K562 (cell line): ENCODE data around the gene PRR29. TPM values are rescaled to one million over a fixed set of nuclear protein-coding genes. Genes with fewer than 3 reads are reported as not detected.

Experiments
- ATAC-seq: fragments of 200-7000 bp; cut with Tn5 transposase; 3 replicates; pipeline ENCODE4 v1.9.1; 2020; ENCODE audit warnings: moderate library complexity
- BruUV-seq: library from RNA; stranded (reverse); fragments of 400-500 nt; replicated peaks from 2 replicates; lab custom pipeline; 2021; lab: Mats Ljungman, UMichigan
- CTCF ChIA-PET: fragments of 300-600 bp; formaldehyde crosslinking; extraction: SDS; loops from one replicate; lab custom pipeline; 2021; ENCODE audit warnings: low intra/inter-chr PET ratio; lab: Yijun Ruan, JAX
- POLR2A ChIA-PET: fragments of 300-600, 350-650 bp; sonication (Branson Sonifier 250); formaldehyde crosslinking; extraction: SDS; loops from one replicate; lab custom pipeline; 2021; ENCODE audit warnings: antibody characterized with exemption, inconsistent platforms; lab: Yijun Ruan, JAX
- DNase-seq, 4 experiments: peaks; one replicate each; pipeline versions ENCODE4 v3.0.0 to v3.0.0-alpha.2; 2011 to 2018; ENCODE audit warnings: low spot score in 3 of 4, mixed read lengths in 3 of 4; ENCODE audit errors: extremely low read depth in 1 of 4
- FAIRE-seq: peaks from 2 replicates; lab custom pipeline; 2011; peaks lifted over from hg19 to GRCh38; lab: Jason Lieb, UNC
- H2AFZ ChIP-seq: 2 replicates; pipeline ENCODE4 v1.6.0; 2011; ENCODE audit warnings: low read depth, low read length, control low read depth, inconsistent platforms
- H3K27ac ChIP-seq: fragments of 200-600 bp; 3 replicates; pipeline ENCODE4 v1.8.0; 2011; ENCODE audit warnings: low read depth, mild to moderate bottlenecking, control low read depth, inconsistent platforms, low read length, moderate library complexity, mixed read lengths; ENCODE audit errors: extremely low read depth
- H3K27me3 ChIP-seq, 2 experiments: fragments of 300-600 bp in 1 of 2; 2 replicates in 1 of 2; 3 replicates in 1 of 2; pipeline versions ENCODE4 v1.6.0 to v1.8.0; 2011; ENCODE audit warnings: inconsistent platforms in 2 of 2, low read length in 2 of 2, mild to moderate bottlenecking in 1 of 2, mixed read lengths in 1 of 2, moderate library complexity in 1 of 2; ENCODE audit not compliant: control insufficient read depth in 2 of 2, insufficient read depth in 2 of 2
- H3K36me3 ChIP-seq: fragments of 300-600 bp; 3 replicates; pipeline ENCODE4 v1.8.0; 2011; ENCODE audit warnings: mild to moderate bottlenecking, low read length, inconsistent platforms; ENCODE audit not compliant: control insufficient read depth, insufficient read depth
- H3K4me1 ChIP-seq, 2 experiments: fragments of 200-600 bp in 1 of 2; replicated peaks in 1 of 2; 2 replicates in 1 of 2; 3 replicates in 1 of 2; pipeline versions ENCODE4 v1.5.1 to v1.8.0; 2011; ENCODE audit warnings: inconsistent platforms in 2 of 2, low read length in 2 of 2, mild to moderate bottlenecking in 1 of 2, mixed read lengths in 1 of 2, moderate library complexity in 1 of 2; ENCODE audit not compliant: control insufficient read depth in 2 of 2, insufficient read depth in 2 of 2
- H3K4me2 ChIP-seq: 2 replicates; pipeline ENCODE4 v1.6.1; 2011; ENCODE audit warnings: low read length, control low read depth, inconsistent platforms, mixed read lengths; ENCODE audit not compliant: insufficient read depth
- H3K4me3 ChIP-seq: fragments of 200-600 bp; sonication (generic), shearing (Covaris generic); 2 replicates; pipeline ENCODE4 v1.5.1; 2016; ENCODE audit warnings: control low read depth, inconsistent platforms
- H3K79me2 ChIP-seq: fragments of 200-600 bp; 3 replicates; pipeline ENCODE4 v1.8.0; 2011; ENCODE audit warnings: low read length, inconsistent platforms; ENCODE audit not compliant: control insufficient read depth, insufficient read depth
- H3K9ac ChIP-seq, 2 experiments: 2 replicates each; pipeline versions ENCODE4 v1.6.0 to v1.6.1; 2011; ENCODE audit warnings: low read depth in 2 of 2, low read length in 2 of 2, control low read depth in 1 of 2, inconsistent platforms in 1 of 2, mild to moderate bottlenecking in 1 of 2, mixed read lengths in 1 of 2; ENCODE audit not compliant: insufficient read depth in 1 of 2
- H3K9me1 ChIP-seq: one replicate; pipeline ENCODE4 v1.6.0; 2011; ENCODE audit warnings: inconsistent platforms, mild to moderate bottlenecking, low read length, moderate library complexity; ENCODE audit not compliant: control insufficient read depth, insufficient read depth
- H3K9me3 ChIP-seq: replicated peaks from 2 replicates; pipeline ENCODE4 v1.5.1; 2011; ENCODE audit warnings: low read depth, low read length, inconsistent platforms; ENCODE audit not compliant: control insufficient read depth, insufficient read depth
- H4K20me1 ChIP-seq: replicated peaks from 2 replicates; pipeline ENCODE4 v1.6.1; 2011; ENCODE audit warnings: low read length, inconsistent platforms, mixed read lengths; ENCODE audit not compliant: control insufficient read depth, insufficient read depth
- ATF1 ChIP-seq, 2 experiments: fragments of 450-650 bp in 1 of 2; IDR thresholded peaks; 2 replicates each; pipeline ENCODE4 v1.6.1; 2016; ENCODE audit warnings: missing compliant biosample characterization in 1 of 2, missing genetic modification characterization in 1 of 2
- CREB1 ChIP-seq, 2 experiments: sonication (generic) in 1 of 2; formaldehyde crosslinking in 1 of 2; IDR thresholded peaks; 2 replicates each; pipeline versions ENCODE4 v1.6.1 to v1.8.0; 2012 to 2022; ENCODE audit warnings: inconsistent platforms in 1 of 2, mild to moderate bottlenecking in 1 of 2, missing genetic modification reagents in 1 of 2, moderate library complexity in 1 of 2
- DDX20 ChIP-seq: fragments of 450-650 bp; IDR thresholded peaks from 2 replicates; pipeline ENCODE4 v1.6.1; 2016; ENCODE audit warnings: missing genetic modification characterization, low read depth, mild to moderate bottlenecking, missing compliant biosample characterization, moderate library complexity
- EHMT2 ChIP-seq: fragments of 450-650 bp; IDR thresholded peaks from 2 replicates; pipeline ENCODE4 v1.6.1; 2018; ENCODE audit warnings: antibody characterized with exemption
- EP400 ChIP-seq: fragments of 450-650 bp; IDR thresholded peaks from 2 replicates; pipeline ENCODE4 v1.6.1; 2017; ENCODE audit warnings: antibody characterized with exemption, mild to moderate bottlenecking, moderate library complexity
- FOXA3 ChIP-seq, 2 experiments: fragments of 450-650 bp in 1 of 2; sonication (generic) in 1 of 2; formaldehyde crosslinking; IDR thresholded peaks in 1 of 2; conservative IDR thresholded peaks in 1 of 2; 2 replicates each; pipeline versions ENCODE4 v1.4.0 to v1.8.0; 2020 to 2022; ENCODE audit warnings: mild to moderate bottlenecking in 2 of 2, missing genetic modification reagents in 1 of 2
- NFIC ChIP-seq: fragments of 450-650 bp; IDR thresholded peaks from 2 replicates; pipeline ENCODE4 v1.6.1; 2017; ENCODE audit warnings: mild to moderate bottlenecking, inconsistent platforms
- POLR3A ChIP-seq: IDR thresholded peaks from 2 replicates; pipeline ENCODE4 v1.6.1; 2011; ENCODE audit warnings: borderline replicate concordance, mild to moderate bottlenecking, moderate library complexity; ENCODE audit not compliant: insufficient read length, insufficient read depth; ENCODE audit errors: extremely low read depth
- ZFPM2 ChIP-seq: fragments of 250-450 bp; sonication (Bioruptor Pico); IDR thresholded peaks from 2 replicates; pipeline ENCODE4 v1.5.1; 2022; ENCODE audit warnings: mild to moderate bottlenecking
- ZKSCAN1 ChIP-seq: fragments of 150-350 bp; IDR thresholded peaks from 2 replicates; pipeline ENCODE4 v1.6.1; 2016; ENCODE audit warnings: low read depth, low read length
- ZNF398 ChIP-seq: fragments of 250-450 bp; sonication (Bioruptor Pico); IDR thresholded peaks from 2 replicates; pipeline ENCODE4 v1.8.0; 2021; ENCODE audit warnings: moderate library complexity, mild to moderate bottlenecking, inconsistent platforms
- WGBS: fragments of 100-300 bp; shearing (Covaris generic); methylation state at CpG from one replicate; pipeline ENCODE4 v1.1.6; 2016; ENCODE audit warnings: low coverage, mixed read lengths; ENCODE audit not compliant: insufficient coverage; ENCODE audit errors: missing lambda C conversion rate; 5-methylcytosine and 5-hydroxymethylcytosine counted together
- in situ Hi-C: fragments of 300-500 bp; cut with MboI; formaldehyde crosslinking; loops from 4 replicates; pipeline ENCODE4 v1.15.0; 2018; ENCODE audit warnings: inconsistent platforms, mixed read lengths
- intact Hi-C: fragments of 100-400 bp; cut with micrococcal nuclease; formaldehyde crosslinking; loops from 2 replicates; pipeline ENCODE4 v1.14.2; 2022
- polyA plus RNA-seq, 8 experiments: library from polyadenylated mRNA; depleted of rRNA in 4 of 8; stranded (reverse) in 5 of 8; unstranded in 3 of 8; fragments of >200 nt; fragmentation: Nextera tagmentation in 2 of 8; fragmentation: Illumina TruSeq in 1 of 8; extraction: Ambion mirVana in 2 of 8; extraction: Trizol in 1 of 8; gene quantifications; 2 replicates each; pipeline versions ENCODE4 v1.2.1 to v1.2.3, GENCODE V29; 2011 to 2014; ENCODE audit warnings: inconsistent platforms in 1 of 8, missing spikeins in 1 of 8
- total RNA-seq, 7 experiments: library from RNA; depleted of rRNA in 6 of 7; stranded (reverse); fragments of >200 nt in 6 of 7; fragmentation: Illumina TruSeq in 2 of 7; extraction: Trizol in 2 of 7; gene quantifications; 2 replicates each; pipeline versions ENCODE4 v1.2.1 to v1.2.3, GENCODE V29; 2011 to 2021; ENCODE audit warnings: low replicate concordance in 1 of 7
- TF ChIP-seq, protein P1 (sequence below): sonication (generic); formaldehyde crosslinking; IDR thresholded peaks from 2 replicates; pipeline ENCODE4 v1.9.0; 2022; ENCODE audit warnings: mild to moderate bottlenecking, missing genetic modification reagents
- TF ChIP-seq, protein P2 (sequence below): fragments of 450-650 bp; IDR thresholded peaks from 2 replicates; pipeline ENCODE4 v1.6.1; 2016; ENCODE audit warnings: missing biosample characterization, missing genetic modification characterization
- TF ChIP-seq, protein P3 (sequence below): fragments of 450-650 bp; IDR thresholded peaks from 2 replicates; pipeline ENCODE4 v1.6.1; 2016; ENCODE audit warnings: low read depth, mild to moderate bottlenecking, moderate library complexity

PRR29 gene
- total and polyA plus RNA-seq, 9 of the 15 experiments (the other 6 are each of a cell fraction or from before 2014, with no cell fraction given) = 0.08 to 0.58 (median 0.15) TPM; not detected in 5

DNA sequence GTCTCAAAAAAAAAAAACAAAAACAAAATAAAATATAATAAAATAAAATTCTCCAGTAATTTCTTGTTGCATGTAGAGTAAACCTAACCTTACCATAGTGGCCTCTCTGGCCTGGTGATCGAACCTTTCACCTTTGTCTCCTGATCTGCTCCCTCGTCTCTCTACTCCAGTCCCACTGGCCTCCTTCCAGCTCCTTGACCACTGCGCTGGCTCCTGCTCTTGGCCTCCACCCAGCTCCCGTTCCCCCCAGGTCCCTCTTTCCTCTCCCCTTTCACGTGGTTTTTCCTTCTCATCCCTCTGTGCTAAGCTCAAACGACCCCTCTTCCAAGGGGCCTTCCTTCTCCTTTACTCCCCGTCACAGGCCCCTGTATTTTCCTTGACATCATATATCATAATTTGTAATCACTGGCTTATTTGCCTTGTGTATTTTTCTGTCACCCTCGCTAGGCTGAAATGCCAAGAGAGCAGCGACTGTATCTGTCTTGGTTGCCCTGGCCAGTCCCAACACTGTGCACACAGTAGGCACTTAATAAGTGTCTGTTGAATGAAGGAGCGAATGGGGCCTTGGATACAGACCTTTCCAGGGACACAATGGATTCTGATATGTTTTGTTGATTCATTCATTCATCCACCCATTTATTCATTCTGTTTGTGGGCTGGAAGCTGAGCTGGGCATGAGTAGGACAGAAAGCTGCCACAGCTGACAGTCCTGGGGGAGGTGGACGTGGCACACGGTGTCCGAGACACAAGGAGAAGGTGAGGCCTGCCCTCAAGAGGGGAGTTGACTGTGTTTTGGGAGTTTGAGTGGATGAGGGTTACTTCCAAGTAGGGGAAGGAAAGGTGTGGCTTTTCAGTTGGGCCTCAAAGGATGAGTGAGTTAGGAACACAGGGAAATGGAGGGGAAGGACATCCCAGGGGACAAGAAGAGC lies 19.6 kb upstream of the PRR29 start:
- CTCF ChIA-PET = no interaction called here
- no peak for FAIRE-seq
- POLR2A ChIA-PET = interaction anchor here (0.6 to 1.4 kb wide), 5 partner anchors 12 to 373 kb away, joined by 3 to 5 read pairs (median 3); no protein-coding TSS in a partner anchor
- Histone ChIP-seq H3K4me1 (peaks cover 4 to 16% of the 10 kb centered on the region in 2 experiments; a peak in 4 of 5 replicates), H3K9me1 (no peaks in the 10 kb centered on the region), H4K20me1 (no peaks in the 10 kb centered on the region), H3K9ac (no peak overlapping the region), H3K4me2 (no peak overlapping the region), H3K4me3 (no peak overlapping the region), H3K27me3 (peaks cover 0 to 13% of the 10 kb centered on the region in 2 experiments; a peak in 1 of 5 replicates), H2AFZ (peak overlapping the region; percentile 0; the same call in 1 of the 2 replicates), H3K79me2 (no peaks in the 10 kb centered on the region), H3K27ac (no peak overlapping the region), H3K36me3 (no peaks in the 10 kb centered on the region), H3K9me3 (no peaks in the 10 kb centered on the region; the same call in none of the 2 replicates)
- in situ Hi-C loops = no loop called here
- BruUV-seq = no TSS peak
- 46% methylated on average over 13 of the region's 13 CpGs for WGBS
- DNase-seq = no peak
- intact Hi-C loops = no loop called here
- no peak for ATAC-seq
- no peak for TF ChIP-seq ZFPM2
- TF ChIP-seq CREB1 (IDR thresholded peaks at IDR 0.05) = no peak
- no peak for TF ChIP-seq CREB1 (CRISPR knock-in tag; IDR thresholded peaks at IDR 0.05)
- no peak for TF ChIP-seq ZNF398
- no peak for TF ChIP-seq POLR3A
- 0 out of 2 replicates have a peak, but pooled peaks have one; percentile 26 for TF ChIP-seq NFIC
- TF ChIP-seq, protein P1, sequence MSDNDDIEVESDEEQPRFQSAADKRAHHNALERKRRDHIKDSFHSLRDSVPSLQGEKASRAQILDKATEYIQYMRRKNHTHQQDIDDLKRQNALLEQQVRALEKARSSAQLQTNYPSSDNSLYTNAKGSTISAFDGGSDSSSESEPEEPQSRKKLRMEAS (CRISPR knock-in tag) = no peak
- TF ChIP-seq, protein P2, sequence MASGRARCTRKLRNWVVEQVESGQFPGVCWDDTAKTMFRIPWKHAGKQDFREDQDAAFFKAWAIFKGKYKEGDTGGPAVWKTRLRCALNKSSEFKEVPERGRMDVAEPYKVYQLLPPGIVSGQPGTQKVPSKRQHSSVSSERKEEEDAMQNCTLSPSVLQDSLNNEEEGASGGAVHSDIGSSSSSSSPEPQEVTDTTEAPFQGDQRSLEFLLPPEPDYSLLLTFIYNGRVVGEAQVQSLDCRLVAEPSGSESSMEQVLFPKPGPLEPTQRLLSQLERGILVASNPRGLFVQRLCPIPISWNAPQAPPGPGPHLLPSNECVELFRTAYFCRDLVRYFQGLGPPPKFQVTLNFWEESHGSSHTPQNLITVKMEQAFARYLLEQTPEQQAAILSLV (tag) = no peak
- TF ChIP-seq ZKSCAN1 = peak; percentile 71
- TF ChIP-seq FOXA3 (CRISPR knock-in tag; conservative IDR thresholded peaks at IDR 0.05 in 1 of 2, IDR thresholded peaks at IDR 0.05 in 1 of 2) = no peak
- TF ChIP-seq DDX20 (tag) = no peak
- TF ChIP-seq EP400 = no peak
- no peak for TF ChIP-seq EHMT2
- TF ChIP-seq, protein P3, sequence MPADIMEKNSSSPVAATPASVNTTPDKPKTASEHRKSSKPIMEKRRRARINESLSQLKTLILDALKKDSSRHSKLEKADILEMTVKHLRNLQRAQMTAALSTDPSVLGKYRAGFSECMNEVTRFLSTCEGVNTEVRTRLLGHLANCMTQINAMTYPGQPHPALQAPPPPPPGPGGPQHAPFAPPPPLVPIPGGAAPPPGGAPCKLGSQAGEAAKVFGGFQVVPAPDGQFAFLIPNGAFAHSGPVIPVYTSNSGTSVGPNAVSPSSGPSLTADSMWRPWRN = no peak
- no peak for TF ChIP-seq ATF1 (CRISPR knock-in tag; IDR thresholded peaks at IDR 0.05)
- no peak for TF ChIP-seq ATF1 (tag; IDR thresholded peaks at IDR 0.05)
